OCI-M1 (cell line): Measurements from ENCODE around the gene TFDP3.

Source experiments
- DNase-seq: peaks from one replicate; lab custom pipeline; 2025; lab: John Stamatoyannopoulos, UW

TFDP3 gene

GRCh38 chrX:133185938-133186337 lies 32.2 kb downstream of the TFDP3 start:
- DNase-seq = no peak

- no peak for DNase-seq
Measured at GRCh38 chrX:133185119-133185518, 33.0 kb downstream of the TFDP3 start.

- no peak for DNase-seq
Measured at GRCh38 chrX:133183806-133184205, 34.3 kb downstream of the TFDP3 start.

GRCh38 chrX:133179500-133179899 lies 38.7 kb downstream of the TFDP3 start:
- DNase-seq = no peak

GRCh38 chrX:133177202-133177601 lies 41.0 kb downstream of the TFDP3 start:
- no peak for DNase-seq

- no peak for DNase-seq
Measured at GRCh38 chrX:133175605-133176004, 42.5 kb downstream of the TFDP3 start.

- no peak for DNase-seq
Measured at GRCh38 chrX:133175162-133175561, 43.0 kb downstream of the TFDP3 start.

- peak; percentile 30 for DNase-seq
Measured at GRCh38 chrX:133171962-133172708, 46.0 kb downstream of the TFDP3 start.
